K562 (cell line): ENCODE results near the gene OSM. TPM values are rescaled to one million over a fixed set of nuclear protein-coding genes. Genes with fewer than 3 reads are reported as not detected.
A peak's percentile ranks its signal among the peaks of the same experiment; 100 is the strongest.

Experiments
- E2F1 ChIP-seq: sonication (generic); formaldehyde crosslinking; IDR thresholded peaks from 2 replicates; pipeline ENCODE4 v1.8.1; 2023; ENCODE audit warnings: mild to moderate bottlenecking, missing genetic modification reagents, moderate library complexity
- GMEB1 ChIP-seq: fragments of 250-450 bp; sonication (Bioruptor Pico); IDR thresholded peaks from 2 replicates; pipeline ENCODE4 v1.4.0; 2020; ENCODE audit warnings: mild to moderate bottlenecking
- HDAC6 ChIP-seq: IDR thresholded peaks from 2 replicates; pipeline ENCODE4 v1.6.1; 2012; ENCODE audit warnings: low read depth, mild to moderate bottlenecking, control low read depth, inconsistent platforms, low read length, moderate library complexity
- HNRNPUL1 ChIP-seq: fragments of 200-400 bp; formaldehyde crosslinking; IDR thresholded peaks from 2 replicates; pipeline ENCODE4 v1.6.1; 2017; ENCODE audit warnings: low read length
- KHSRP ChIP-seq: fragments of 450-650 bp; IDR thresholded peaks from 2 replicates; pipeline ENCODE4 v1.6.1; 2017
- MAX ChIP-seq: sonication (generic); formaldehyde crosslinking; IDR thresholded peaks from 2 replicates; pipeline ENCODE4 v1.9.0; 2022; ENCODE audit warnings: mild to moderate bottlenecking, missing genetic modification reagents
- POLR2A ChIP-seq: fragments of 450-650 bp; conservative IDR thresholded peaks from 2 replicates; pipeline ENCODE4 v1.6.1; 2016
- SLC30A9 ChIP-seq: fragments of 250-450 bp; sonication (Bioruptor Pico); IDR thresholded peaks from 2 replicates; pipeline ENCODE4 v1.8.0; 2022; ENCODE audit warnings: mild to moderate bottlenecking, moderate library complexity
- SMARCE1 ChIP-seq: fragments of 450-650 bp; IDR thresholded peaks from 2 replicates; pipeline ENCODE4 v1.7.1; 2016; ENCODE audit warnings: mild to moderate bottlenecking
- SRSF3 ChIP-seq: fragments of 200-400 bp; formaldehyde crosslinking; IDR thresholded peaks from 2 replicates; pipeline ENCODE4 v1.6.1; 2016; ENCODE audit warnings: mild to moderate bottlenecking, low read length, moderate library complexity; ENCODE audit not compliant: insufficient read depth
- TAF7 ChIP-seq: fragments of 450-650 bp; IDR thresholded peaks from 2 replicates; pipeline ENCODE4 v1.6.1; 2016; ENCODE audit warnings: missing genetic modification characterization, missing compliant biosample characterization
- TCF7L2 ChIP-seq: fragments of 150-350 bp; IDR thresholded peaks from 2 replicates; pipeline ENCODE4 v1.6.1; 2016; ENCODE audit warnings: low read depth, mild to moderate bottlenecking, low read length, moderate library complexity
- TEAD2 ChIP-seq: fragments of 450-650 bp; IDR thresholded peaks from 2 replicates; pipeline ENCODE4 v1.6.1; 2016; ENCODE audit warnings: missing genetic modification characterization, control low read depth, missing compliant biosample characterization
- THRAP3 ChIP-seq: fragments of 450-650 bp; IDR thresholded peaks from 2 replicates; pipeline ENCODE4 v1.6.1; 2016; ENCODE audit warnings: mild to moderate bottlenecking, inconsistent platforms, borderline replicate concordance
- ZBTB12 ChIP-seq: fragments of 250-450 bp; sonication (Bioruptor Pico); IDR thresholded peaks from 2 replicates; pipeline ENCODE4 v1.4.0; 2020
- ZNF347 ChIP-seq: fragments of 450-650 bp; formaldehyde crosslinking; IDR thresholded peaks from 2 replicates; pipeline ENCODE4 v1.4.0; 2020; ENCODE audit warnings: low read depth, mild to moderate bottlenecking, moderate library complexity
- polyA plus RNA-seq, 8 experiments: library from polyadenylated mRNA; depleted of rRNA in 4 of 8; stranded (reverse) in 5 of 8; unstranded in 3 of 8; fragments of >200 nt; fragmentation: Nextera tagmentation in 2 of 8; fragmentation: Illumina TruSeq in 1 of 8; extraction: Ambion mirVana in 2 of 8; extraction: Trizol in 1 of 8; gene quantifications; 2 replicates each; pipeline versions ENCODE4 v1.2.1 to v1.2.3, GENCODE V29; 2011 to 2014; ENCODE audit warnings: inconsistent platforms in 1 of 8, missing spikeins in 1 of 8
- total RNA-seq, 7 experiments: library from RNA; depleted of rRNA in 6 of 7; stranded (reverse); fragments of >200 nt in 6 of 7; fragmentation: Illumina TruSeq in 2 of 7; extraction: Trizol in 2 of 7; gene quantifications; 2 replicates each; pipeline versions ENCODE4 v1.2.1 to v1.2.3, GENCODE V29; 2011 to 2021; ENCODE audit warnings: low replicate concordance in 1 of 7
- TF ChIP-seq, protein P1 (sequence below): fragments of 450-650 bp; formaldehyde crosslinking; IDR thresholded peaks from 2 replicates; pipeline ENCODE4 v1.4.0; 2020; ENCODE audit warnings: mild to moderate bottlenecking, moderate library complexity
- TF ChIP-seq, protein P2 (sequence below): IDR thresholded peaks from 2 replicates; pipeline ENCODE4 v1.6.1; 2011; ENCODE audit warnings: borderline replicate concordance, low read depth, mild to moderate bottlenecking, moderate library complexity, low read length; ENCODE audit not compliant: insufficient read depth, poor library complexity, severe bottlenecking

Gene OSM
- total and polyA plus RNA-seq, 9 of the 15 experiments (the other 6 are each of a cell fraction or from before 2014, with no cell fraction given): 0.22 TPM; not detected in 8

GRCh38 chr22:30262917-30263741, 3.5 kb downstream of the OSM start (continued):
- TF ChIP-seq E2F1 (no peak), HDAC6 (no peak), SRSF3 (no peak), ZBTB12 (CRISPR knock-in tag) (no peak), GMEB1 (no peak), THRAP3 (no peak), MAX (CRISPR knock-in tag) (peak; percentile 10; the same call in 1 of the 2 replicates), TEAD2 (no peak), SMARCE1 (no peak), POLR2A (no peak), TCF7L2 (no peak), SLC30A9 (no peak), HNRNPUL1 (no peak), KHSRP (no peak), ZNF347 (CRISPR knock-in tag) (no peak), TAF7 (tag) (no peak)
- TF ChIP-seq, protein P1, sequence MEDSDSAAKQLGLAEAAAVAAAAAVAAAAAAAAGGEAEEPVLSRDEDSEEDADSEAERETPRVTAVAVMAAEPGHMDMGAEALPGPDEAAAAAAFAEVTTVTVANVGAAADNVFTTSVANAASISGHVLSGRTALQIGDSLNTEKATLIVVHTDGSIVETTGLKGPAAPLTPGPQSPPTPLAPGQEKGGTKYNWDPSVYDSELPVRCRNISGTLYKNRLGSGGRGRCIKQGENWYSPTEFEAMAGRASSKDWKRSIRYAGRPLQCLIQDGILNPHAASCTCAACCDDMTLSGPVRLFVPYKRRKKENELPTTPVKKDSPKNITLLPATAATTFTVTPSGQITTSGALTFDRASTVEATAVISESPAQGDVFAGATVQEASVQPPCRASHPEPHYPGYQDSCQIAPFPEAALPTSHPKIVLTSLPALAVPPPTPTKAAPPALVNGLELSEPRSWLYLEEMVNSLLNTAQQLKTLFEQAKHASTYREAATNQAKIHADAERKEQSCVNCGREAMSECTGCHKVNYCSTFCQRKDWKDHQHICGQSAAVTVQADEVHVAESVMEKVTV (CRISPR knock-in tag): no peak
- TF ChIP-seq, protein P2, sequence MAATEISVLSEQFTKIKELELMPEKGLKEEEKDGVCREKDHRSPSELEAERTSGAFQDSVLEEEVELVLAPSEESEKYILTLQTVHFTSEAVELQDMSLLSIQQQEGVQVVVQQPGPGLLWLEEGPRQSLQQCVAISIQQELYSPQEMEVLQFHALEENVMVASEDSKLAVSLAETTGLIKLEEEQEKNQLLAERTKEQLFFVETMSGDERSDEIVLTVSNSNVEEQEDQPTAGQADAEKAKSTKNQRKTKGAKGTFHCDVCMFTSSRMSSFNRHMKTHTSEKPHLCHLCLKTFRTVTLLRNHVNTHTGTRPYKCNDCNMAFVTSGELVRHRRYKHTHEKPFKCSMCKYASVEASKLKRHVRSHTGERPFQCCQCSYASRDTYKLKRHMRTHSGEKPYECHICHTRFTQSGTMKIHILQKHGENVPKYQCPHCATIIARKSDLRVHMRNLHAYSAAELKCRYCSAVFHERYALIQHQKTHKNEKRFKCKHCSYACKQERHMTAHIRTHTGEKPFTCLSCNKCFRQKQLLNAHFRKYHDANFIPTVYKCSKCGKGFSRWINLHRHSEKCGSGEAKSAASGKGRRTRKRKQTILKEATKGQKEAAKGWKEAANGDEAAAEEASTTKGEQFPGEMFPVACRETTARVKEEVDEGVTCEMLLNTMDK: peak; percentile 24
